ENCODE data around the gene SLC12A2.

- TF ChIP-seq CTCF (IDR thresholded peaks at IDR 0.05; ENCODE audit: low read length) (no peak), EZH2 (IDR thresholded peaks at IDR 0.05; ENCODE audit: borderline replicate concordance, low read length) (no peak)
Measured at GRCh38 chr5:128195316-128195715, 111.8 kb downstream of the SLC12A2 start.

All from OCI-LY1 (cell line).